ENCODE results near the gene S100P. TPM values are rescaled to one million over a fixed set of nuclear protein-coding genes. Genes with fewer than 3 reads are reported as not detected.
"Not testable (repeated sequence)": the region's sequence is repeated elsewhere in the genome, so short reads cannot be mapped to it uniquely, and the experiment has no call there.

Gene S100P
- total RNA-seq, 1 donor from 2014 or later, result not detected

GRCh38 chr4:6649216-6649615 is 44.5 kb upstream of the S100P start:
- Mint-ChIP-seq H3K36me3 (ENCODE audit: unreplicated experiment) (peaks cover under 1% of the 10 kb centered on the region), H3K27me3 (ENCODE audit: unreplicated experiment) (no peaks in the 10 kb centered on the region), H3K27ac (ENCODE audit: unreplicated experiment) (no peak overlapping the region)

GRCh38 chr4:6654211-6654610 is 39.5 kb upstream of the S100P start:
- H3K9me3 Mint-ChIP-seq (ENCODE audit: unreplicated experiment); DNase-seq (ENCODE audit: extremely low spot score, unreplicated experiment); H3K36me3 Mint-ChIP-seq (ENCODE audit: unreplicated experiment); H3K27ac Mint-ChIP-seq (ENCODE audit: unreplicated experiment); H3K4me3 Mint-ChIP-seq (ENCODE audit: unreplicated experiment); H3K4me1 Mint-ChIP-seq (ENCODE audit: unreplicated experiment); H3K27me3 Mint-ChIP-seq (ENCODE audit: unreplicated experiment): not testable (repeated sequence)

More at GRCh38 chr4:6649216-6649615, 44.5 kb upstream of the S100P start:
- peaks cover 3% of the 10 kb centered on the region for H3K9me3 Mint-ChIP-seq (ENCODE audit: unreplicated experiment)
- no peak overlapping the region for H3K4me3 Mint-ChIP-seq (ENCODE audit: unreplicated experiment)
- DNase-seq (ENCODE audit: extremely low spot score, unreplicated experiment), result no peak
- no peaks in the 10 kb centered on the region for H3K4me1 Mint-ChIP-seq (ENCODE audit: unreplicated experiment)
- TF ChIP-seq CTCF (IDR thresholded peaks at IDR 0.05), result no peak

GRCh38 chr4:6655291-6655690 is 38.4 kb upstream of the S100P start:
- not testable (repeated sequence) for H3K36me3 Mint-ChIP-seq (ENCODE audit: unreplicated experiment); H3K9me3 Mint-ChIP-seq (ENCODE audit: unreplicated experiment)

GRCh38 chr4:6655924-6656323 is 37.8 kb upstream of the S100P start:
- TF ChIP-seq CTCF (IDR thresholded peaks at IDR 0.05), result no peak
- Mint-ChIP-seq H3K27me3 (ENCODE audit: unreplicated experiment) (no peaks in the 10 kb centered on the region), H3K27ac (ENCODE audit: unreplicated experiment) (no peak overlapping the region), H3K36me3 (ENCODE audit: unreplicated experiment) (peaks cover 2% of the 10 kb centered on the region), H3K4me1 (ENCODE audit: unreplicated experiment) (no peaks in the 10 kb centered on the region), H3K4me3 (ENCODE audit: unreplicated experiment) (no peak overlapping the region), H3K9me3 (ENCODE audit: unreplicated experiment) (peaks cover 3% of the 10 kb centered on the region)
- DNase-seq (ENCODE audit: extremely low spot score, unreplicated experiment), result no peak

More at GRCh38 chr4:6655291-6655690, 38.4 kb upstream of the S100P start:
- H3K27me3 Mint-ChIP-seq (ENCODE audit: unreplicated experiment); H3K27ac Mint-ChIP-seq (ENCODE audit: unreplicated experiment); H3K4me1 Mint-ChIP-seq (ENCODE audit: unreplicated experiment); DNase-seq (ENCODE audit: extremely low spot score, unreplicated experiment); H3K4me3 Mint-ChIP-seq (ENCODE audit: unreplicated experiment): not testable (repeated sequence)

- Mint-ChIP-seq H3K27ac (ENCODE audit: unreplicated experiment) (no peak overlapping the region), H3K4me1 (ENCODE audit: unreplicated experiment) (no peaks in the 10 kb centered on the region), H3K9me3 (ENCODE audit: unreplicated experiment) (peaks cover 3% of the 10 kb centered on the region), H3K36me3 (ENCODE audit: unreplicated experiment) (peaks cover 2% of the 10 kb centered on the region), H3K4me3 (ENCODE audit: unreplicated experiment) (no peak overlapping the region), H3K27me3 (ENCODE audit: unreplicated experiment) (no peaks in the 10 kb centered on the region)
- TF ChIP-seq CTCF (IDR thresholded peaks at IDR 0.05), result no peak
- no peak for DNase-seq (ENCODE audit: extremely low spot score, unreplicated experiment)
These were observed 36.2 kb upstream of the S100P start for GRCh38 chr4:6657242-6658208.

GRCh38 chr4:6658209-6658595 is 35.5 kb upstream of the S100P start:
- Mint-ChIP-seq H3K9me3 (ENCODE audit: unreplicated experiment) (peaks cover 3% of the 10 kb centered on the region), H3K36me3 (ENCODE audit: unreplicated experiment) (peaks cover 2% of the 10 kb centered on the region), H3K4me3 (ENCODE audit: unreplicated experiment) (no peak overlapping the region), H3K4me1 (ENCODE audit: unreplicated experiment) (no peaks in the 10 kb centered on the region), H3K27ac (ENCODE audit: unreplicated experiment) (no peak overlapping the region), H3K27me3 (ENCODE audit: unreplicated experiment) (no peaks in the 10 kb centered on the region)
- DNase-seq (ENCODE audit: extremely low spot score, unreplicated experiment), result no peak
- TF ChIP-seq CTCF (IDR thresholded peaks at IDR 0.05), result no peak
